ENCODE results near the gene FASLG.
A peak's percentile ranks its signal among the peaks of the same experiment; 100 is the strongest.

FASLG gene

GRCh38 chr1:172627702-172628101 is 31.2 kb upstream of the FASLG start:
- no peak for TF ChIP-seq POLR2A (IDR thresholded peaks at IDR 0.05; ENCODE audit: low read depth, low read length)

GRCh38 chr1:172628401-172628800 is 30.5 kb upstream of the FASLG start:
- DNase-seq (ENCODE audit: insufficient read length, low spot score): no peak
- FAIRE-seq: no peak
- no peak for TF ChIP-seq SPI1 (IDR thresholded peaks at IDR 0.05; ENCODE audit: low read depth, low read length)
- TF ChIP-seq PAX5 (IDR thresholded peaks at IDR 0.05; ENCODE audit: insufficient read depth, low read length, severe bottlenecking): no peak
- TF ChIP-seq POLR2A (IDR thresholded peaks at IDR 0.05; ENCODE audit: low read depth, low read length): no peak
- TF ChIP-seq POU2F2 (IDR thresholded peaks at IDR 0.05; ENCODE audit: low read depth, low read length): no peak
- TF ChIP-seq POLR2AphosphoS5 (IDR thresholded peaks at IDR 0.05; ENCODE audit: low read depth, low read length): no peak
- no peak for TF ChIP-seq TAF1 (IDR thresholded peaks at IDR 0.05; ENCODE audit: low read depth, low read length)

More at GRCh38 chr1:172627702-172628101, 31.2 kb upstream of the FASLG start:
- DNase-seq (ENCODE audit: insufficient read length, low spot score) (no peak), FAIRE-seq (no peak)

GRCh38 chr1:172629170-172629569 is 29.7 kb upstream of the FASLG start:
- FAIRE-seq (no peak), DNase-seq (ENCODE audit: insufficient read length, low spot score) (no peak)
- TF ChIP-seq POLR2AphosphoS5 (IDR thresholded peaks at IDR 0.05; ENCODE audit: low read depth, low read length) (no peak), TAF1 (IDR thresholded peaks at IDR 0.05; ENCODE audit: low read depth, low read length) (no peak), POU2F2 (IDR thresholded peaks at IDR 0.05; ENCODE audit: low read depth, low read length) (no peak), SPI1 (IDR thresholded peaks at IDR 0.05; ENCODE audit: low read depth, low read length) (no peak), POLR2A (IDR thresholded peaks at IDR 0.05; ENCODE audit: low read depth, low read length) (no peak), PAX5 (IDR thresholded peaks at IDR 0.05; ENCODE audit: insufficient read depth, low read length, severe bottlenecking) (no peak)

- DNase-seq (ENCODE audit: insufficient read length, low spot score) (no peak), FAIRE-seq (no peak)
- TF ChIP-seq POU2F2 (IDR thresholded peaks at IDR 0.05; ENCODE audit: low read depth, low read length): no peak
- TF ChIP-seq PAX5 (IDR thresholded peaks at IDR 0.05; ENCODE audit: insufficient read depth, low read length, severe bottlenecking): no peak
- no peak for TF ChIP-seq POLR2AphosphoS5 (IDR thresholded peaks at IDR 0.05; ENCODE audit: low read depth, low read length)
- no peak for TF ChIP-seq POLR2A (IDR thresholded peaks at IDR 0.05; ENCODE audit: low read depth, low read length)
Measured at GRCh38 chr1:172629638-172630037, 29.3 kb upstream of the FASLG start.

GRCh38 chr1:172630056-172630818 is 28.7 kb upstream of the FASLG start:
- TF ChIP-seq POU2F2 (IDR thresholded peaks at IDR 0.05; ENCODE audit: low read depth, low read length): no peak
- no peak for TF ChIP-seq POLR2AphosphoS5 (IDR thresholded peaks at IDR 0.05; ENCODE audit: low read depth, low read length)
- TF ChIP-seq POLR2A (IDR thresholded peaks at IDR 0.05; ENCODE audit: low read depth, low read length): no peak
- TF ChIP-seq SPI1 (IDR thresholded peaks at IDR 0.05; ENCODE audit: low read depth, low read length): no peak
- TF ChIP-seq TAF1 (IDR thresholded peaks at IDR 0.05; ENCODE audit: low read depth, low read length): no peak
- no peak for TF ChIP-seq PAX5 (IDR thresholded peaks at IDR 0.05; ENCODE audit: insufficient read depth, low read length, severe bottlenecking)
- FAIRE-seq (no peak), DNase-seq (ENCODE audit: insufficient read length, low spot score) (no peak)

GRCh38 chr1:172630868-172631267 is 28.0 kb upstream of the FASLG start:
- FAIRE-seq: no peak
- TF ChIP-seq POU2F2 (IDR thresholded peaks at IDR 0.05; ENCODE audit: low read depth, low read length): no peak
- no peak for DNase-seq (ENCODE audit: insufficient read length, low spot score)

- TF ChIP-seq SPI1 (IDR thresholded peaks at IDR 0.05; ENCODE audit: low read depth, low read length) (no peak), POLR2A (IDR thresholded peaks at IDR 0.05; ENCODE audit: low read depth, low read length) (no peak), PAX5 (IDR thresholded peaks at IDR 0.05; ENCODE audit: insufficient read depth, low read length, severe bottlenecking) (no peak), TAF1 (IDR thresholded peaks at IDR 0.05; ENCODE audit: low read depth, low read length) (no peak), POLR2AphosphoS5 (IDR thresholded peaks at IDR 0.05; ENCODE audit: low read depth, low read length) (no peak), POU2F2 (IDR thresholded peaks at IDR 0.05; ENCODE audit: low read depth, low read length) (no peak)
- peak; percentile 57 for FAIRE-seq
Measured at GRCh38 chr1:172637522-172637921, 21.4 kb upstream of the FASLG start.

GRCh38 chr1:172638249-172638648 is 20.7 kb upstream of the FASLG start:
- TF ChIP-seq POLR2A (IDR thresholded peaks at IDR 0.05; ENCODE audit: low read depth, low read length): no peak
- no peak for TF ChIP-seq POLR2AphosphoS5 (IDR thresholded peaks at IDR 0.05; ENCODE audit: low read depth, low read length)
- no peak for TF ChIP-seq SPI1 (IDR thresholded peaks at IDR 0.05; ENCODE audit: low read depth, low read length)
- TF ChIP-seq PAX5 (IDR thresholded peaks at IDR 0.05; ENCODE audit: insufficient read depth, low read length, severe bottlenecking): no peak
- no peak for TF ChIP-seq POU2F2 (IDR thresholded peaks at IDR 0.05; ENCODE audit: low read depth, low read length)
- no peak for TF ChIP-seq TAF1 (IDR thresholded peaks at IDR 0.05; ENCODE audit: low read depth, low read length)
- peak; percentile 33 for FAIRE-seq
- DNase-seq (ENCODE audit: insufficient read length, low spot score): no peak

More at GRCh38 chr1:172637522-172637921, 21.4 kb upstream of the FASLG start:
- DNase-seq (ENCODE audit: insufficient read length, low spot score): no peak

GRCh38 chr1:172638885-172639831 is 19.7 kb upstream of the FASLG start:
- no peak for DNase-seq (ENCODE audit: insufficient read length, low spot score)
- TF ChIP-seq POLR2A (IDR thresholded peaks at IDR 0.05; ENCODE audit: low read depth, low read length) (no peak), TAF1 (IDR thresholded peaks at IDR 0.05; ENCODE audit: low read depth, low read length) (no peak), SPI1 (IDR thresholded peaks at IDR 0.05; ENCODE audit: low read depth, low read length) (no peak), POLR2AphosphoS5 (IDR thresholded peaks at IDR 0.05; ENCODE audit: low read depth, low read length) (no peak), PAX5 (IDR thresholded peaks at IDR 0.05; ENCODE audit: insufficient read depth, low read length, severe bottlenecking) (no peak), POU2F2 (IDR thresholded peaks at IDR 0.05; ENCODE audit: low read depth, low read length) (peak; percentile 93)
- FAIRE-seq: no peak
